WI38 (cell line): ENCODE data around the gene THSD4.

ENCODE experiments used
- H3K4me3 ChIP-seq: 2 replicates; pipeline ENCODE4 v1.5.1; 2011; ENCODE audit warnings: low read depth, mild to moderate bottlenecking, control low read depth, low read length
- CTCF ChIP-seq: IDR thresholded peaks from 2 replicates; pipeline ENCODE4 v1.5.1; 2012; ENCODE audit warnings: low read depth, mild to moderate bottlenecking, control low read depth, low read length

THSD4 gene

GRCh38 chr15:71114066-71114680 is 1.1 kb upstream of the THSD4 start:
- no peak overlapping the region for H3K4me3 ChIP-seq
- no peak for TF ChIP-seq CTCF

GRCh38 chr15:71115567-71116351 is 488 bp downstream of the THSD4 start:
- no peak for TF ChIP-seq CTCF
- peak overlapping the region; percentile 72 for H3K4me3 ChIP-seq

GRCh38 chr15:71116366-71116765 is 1.1 kb downstream of the THSD4 start:
- peak overlapping the region; percentile 72 for H3K4me3 ChIP-seq
- TF ChIP-seq CTCF: no peak

- peak overlapping the region; percentile 72 for H3K4me3 ChIP-seq
- no peak for TF ChIP-seq CTCF
Observed at GRCh38 chr15:71116942-71117341, 1.7 kb downstream of the THSD4 start.

GRCh38 chr15:71117714-71118305 is 2.5 kb downstream of the THSD4 start:
- H3K4me3 ChIP-seq: peak overlapping the region; percentile 72; the same call in 1 of the 2 replicates
- no peak for TF ChIP-seq CTCF

GRCh38 chr15:71118345-71118744 is 3.1 kb downstream of the THSD4 start:
- no peak overlapping the region for H3K4me3 ChIP-seq
- TF ChIP-seq CTCF: no peak
